K562 (cell line): Measurements from ENCODE around the gene ST6GALNAC2. TPM values are rescaled to one million over a fixed set of nuclear protein-coding genes. Genes with fewer than 3 reads are reported as not detected.

ENCODE experiments used
- ATAC-seq: fragments of 200-7000 bp; cut with Tn5 transposase; 3 replicates; pipeline ENCODE4 v1.9.1; 2020; ENCODE audit warnings: moderate library complexity
- BruUV-seq: library from RNA; stranded (reverse); fragments of 400-500 nt; replicated peaks from 2 replicates; lab custom pipeline; 2021; lab: Mats Ljungman, UMichigan
- CTCF ChIA-PET: fragments of 300-600 bp; formaldehyde crosslinking; extraction: SDS; loops from one replicate; lab custom pipeline; 2021; ENCODE audit warnings: low intra/inter-chr PET ratio; lab: Yijun Ruan, JAX
- POLR2A ChIA-PET: fragments of 300-600, 350-650 bp; sonication (Branson Sonifier 250); formaldehyde crosslinking; extraction: SDS; loops from one replicate; lab custom pipeline; 2021; ENCODE audit warnings: antibody characterized with exemption, inconsistent platforms; lab: Yijun Ruan, JAX
- DNase-seq, 4 experiments: peaks; one replicate each; pipeline versions ENCODE4 v3.0.0 to v3.0.0-alpha.2; 2011 to 2018; ENCODE audit warnings: low spot score in 3 of 4, mixed read lengths in 3 of 4; ENCODE audit errors: extremely low read depth in 1 of 4
- FAIRE-seq: peaks from 2 replicates; lab custom pipeline; 2011; peaks lifted over from hg19 to GRCh38; lab: Jason Lieb, UNC
- H2AFZ ChIP-seq: 2 replicates; pipeline ENCODE4 v1.6.0; 2011; ENCODE audit warnings: low read depth, low read length, control low read depth, inconsistent platforms
- H3K27ac ChIP-seq: fragments of 200-600 bp; 3 replicates; pipeline ENCODE4 v1.8.0; 2011; ENCODE audit warnings: low read depth, mild to moderate bottlenecking, control low read depth, inconsistent platforms, low read length, moderate library complexity, mixed read lengths; ENCODE audit errors: extremely low read depth
- H3K27me3 ChIP-seq, 2 experiments: fragments of 300-600 bp in 1 of 2; 2 replicates in 1 of 2; 3 replicates in 1 of 2; pipeline versions ENCODE4 v1.6.0 to v1.8.0; 2011; ENCODE audit warnings: inconsistent platforms in 2 of 2, low read length in 2 of 2, mild to moderate bottlenecking in 1 of 2, mixed read lengths in 1 of 2, moderate library complexity in 1 of 2; ENCODE audit not compliant: control insufficient read depth in 2 of 2, insufficient read depth in 2 of 2
- H3K36me3 ChIP-seq: fragments of 300-600 bp; 3 replicates; pipeline ENCODE4 v1.8.0; 2011; ENCODE audit warnings: mild to moderate bottlenecking, low read length, inconsistent platforms; ENCODE audit not compliant: control insufficient read depth, insufficient read depth
- H3K4me1 ChIP-seq, 2 experiments: fragments of 200-600 bp in 1 of 2; replicated peaks in 1 of 2; 2 replicates in 1 of 2; 3 replicates in 1 of 2; pipeline versions ENCODE4 v1.5.1 to v1.8.0; 2011; ENCODE audit warnings: inconsistent platforms in 2 of 2, low read length in 2 of 2, mild to moderate bottlenecking in 1 of 2, mixed read lengths in 1 of 2, moderate library complexity in 1 of 2; ENCODE audit not compliant: control insufficient read depth in 2 of 2, insufficient read depth in 2 of 2
- H3K4me2 ChIP-seq: 2 replicates; pipeline ENCODE4 v1.6.1; 2011; ENCODE audit warnings: low read length, control low read depth, inconsistent platforms, mixed read lengths; ENCODE audit not compliant: insufficient read depth
- H3K4me3 ChIP-seq: fragments of 200-600 bp; sonication (generic), shearing (Covaris generic); 2 replicates; pipeline ENCODE4 v1.5.1; 2016; ENCODE audit warnings: control low read depth, inconsistent platforms
- H3K79me2 ChIP-seq: fragments of 200-600 bp; 3 replicates; pipeline ENCODE4 v1.8.0; 2011; ENCODE audit warnings: low read length, inconsistent platforms; ENCODE audit not compliant: control insufficient read depth, insufficient read depth
- H3K9ac ChIP-seq, 2 experiments: 2 replicates each; pipeline versions ENCODE4 v1.6.0 to v1.6.1; 2011; ENCODE audit warnings: low read depth in 2 of 2, low read length in 2 of 2, control low read depth in 1 of 2, inconsistent platforms in 1 of 2, mild to moderate bottlenecking in 1 of 2, mixed read lengths in 1 of 2; ENCODE audit not compliant: insufficient read depth in 1 of 2
- H3K9me1 ChIP-seq: one replicate; pipeline ENCODE4 v1.6.0; 2011; ENCODE audit warnings: inconsistent platforms, mild to moderate bottlenecking, low read length, moderate library complexity; ENCODE audit not compliant: control insufficient read depth, insufficient read depth
- H3K9me3 ChIP-seq: replicated peaks from 2 replicates; pipeline ENCODE4 v1.5.1; 2011; ENCODE audit warnings: low read depth, low read length, inconsistent platforms; ENCODE audit not compliant: control insufficient read depth, insufficient read depth
- H4K20me1 ChIP-seq: replicated peaks from 2 replicates; pipeline ENCODE4 v1.6.1; 2011; ENCODE audit warnings: low read length, inconsistent platforms, mixed read lengths; ENCODE audit not compliant: control insufficient read depth, insufficient read depth
- ADNP ChIP-seq: fragments of 200-800 bp; sonication (Bioruptor generic); IDR thresholded peaks from 2 replicates; pipeline ENCODE4 v1.6.1; 2016; ENCODE audit warnings: missing genetic modification characterization, missing compliant biosample characterization
- BHLHE40 ChIP-seq: IDR thresholded peaks from 2 replicates; pipeline ENCODE4 v1.6.1; 2011; ENCODE audit warnings: low read length, improper control_type of control experiment
- HDAC2 ChIP-seq: fragments of 450-650 bp; IDR thresholded peaks from 2 replicates; pipeline ENCODE4 v1.6.1; 2016; ENCODE audit warnings: mild to moderate bottlenecking
- PKNOX1 ChIP-seq: fragments of 450-650 bp; IDR thresholded peaks from 2 replicates; pipeline ENCODE4 v1.6.1; 2016
- RNF219 ChIP-seq: fragments of 250-450 bp; sonication (Bioruptor Pico); IDR thresholded peaks from 2 replicates; pipeline ENCODE4 v1.5.0; 2022; ENCODE audit warnings: mild to moderate bottlenecking
- SMAD1 ChIP-seq: fragments of 150-350 bp; IDR thresholded peaks from 2 replicates; pipeline ENCODE4 v1.6.1; 2014; ENCODE audit warnings: low read length, low read depth; ENCODE audit not compliant: partially characterized antibody
- TRIM28 ChIP-seq: fragments of 450-650 bp; IDR thresholded peaks from 2 replicates; pipeline ENCODE4 v1.6.1; 2017
- ZBTB12 ChIP-seq: fragments of 250-450 bp; sonication (Bioruptor Pico); IDR thresholded peaks from 2 replicates; pipeline ENCODE4 v1.4.0; 2020
- ZNF347 ChIP-seq: fragments of 450-650 bp; formaldehyde crosslinking; IDR thresholded peaks from 2 replicates; pipeline ENCODE4 v1.4.0; 2020; ENCODE audit warnings: low read depth, mild to moderate bottlenecking, moderate library complexity
- WGBS: fragments of 100-300 bp; shearing (Covaris generic); methylation state at CpG from one replicate; pipeline ENCODE4 v1.1.6; 2016; ENCODE audit warnings: low coverage, mixed read lengths; ENCODE audit not compliant: insufficient coverage; ENCODE audit errors: missing lambda C conversion rate; 5-methylcytosine and 5-hydroxymethylcytosine counted together
- in situ Hi-C: fragments of 300-500 bp; cut with MboI; formaldehyde crosslinking; loops from 4 replicates; pipeline ENCODE4 v1.15.0; 2018; ENCODE audit warnings: inconsistent platforms, mixed read lengths
- intact Hi-C: fragments of 100-400 bp; cut with micrococcal nuclease; formaldehyde crosslinking; loops from 2 replicates; pipeline ENCODE4 v1.14.2; 2022
- polyA plus RNA-seq, 8 experiments: library from polyadenylated mRNA; depleted of rRNA in 4 of 8; stranded (reverse) in 5 of 8; unstranded in 3 of 8; fragments of >200 nt; fragmentation: Nextera tagmentation in 2 of 8; fragmentation: Illumina TruSeq in 1 of 8; extraction: Ambion mirVana in 2 of 8; extraction: Trizol in 1 of 8; gene quantifications; 2 replicates each; pipeline versions ENCODE4 v1.2.1 to v1.2.3, GENCODE V29; 2011 to 2014; ENCODE audit warnings: inconsistent platforms in 1 of 8, missing spikeins in 1 of 8
- total RNA-seq, 7 experiments: library from RNA; depleted of rRNA in 6 of 7; stranded (reverse); fragments of >200 nt in 6 of 7; fragmentation: Illumina TruSeq in 2 of 7; extraction: Trizol in 2 of 7; gene quantifications; 2 replicates each; pipeline versions ENCODE4 v1.2.1 to v1.2.3, GENCODE V29; 2011 to 2021; ENCODE audit warnings: low replicate concordance in 1 of 7
- TF ChIP-seq, protein P1 (sequence below): fragments of 250-450 bp; sonication (Bioruptor Pico); IDR thresholded peaks from 2 replicates; pipeline ENCODE4 v1.4.0; 2020
- TF ChIP-seq, protein P2 (sequence below): fragments of 450-650 bp; IDR thresholded peaks from 2 replicates; pipeline ENCODE4 v1.7.0; 2016; ENCODE audit warnings: borderline replicate concordance

ST6GALNAC2 gene
- total and polyA plus RNA-seq, 9 of the 15 experiments (the other 6 are each of a cell fraction or from before 2014, with no cell fraction given), result 0.18 TPM; not detected in 8

DNA sequence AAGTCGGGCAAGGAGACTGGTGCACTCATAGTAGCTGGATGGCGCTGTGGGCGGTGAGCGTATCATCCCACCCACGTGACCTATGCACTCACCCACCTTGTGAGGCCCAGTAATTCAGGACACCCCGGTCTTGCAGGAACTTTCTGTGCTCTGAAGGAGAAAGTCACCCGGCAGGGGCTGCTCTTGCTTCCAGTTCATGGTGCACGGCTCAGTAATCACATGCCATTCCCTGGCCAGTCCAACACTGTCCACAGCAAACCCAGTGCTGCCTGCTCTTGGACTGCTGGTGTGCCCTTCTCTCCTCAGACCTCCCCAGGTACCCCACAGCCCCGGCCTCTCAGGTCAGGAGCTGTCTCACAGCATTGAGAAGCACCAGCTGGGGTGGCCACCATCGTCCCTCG lies 68.0 kb downstream of the ST6GALNAC2 start:
- DNase-seq (no peak), ATAC-seq (peak; percentile 22; the same call in 2 of the 3 replicates), FAIRE-seq (no peak)
- no peak overlapping the region; a peak in 1 of 4 replicates for H3K9ac ChIP-seq
- intact Hi-C loops, result no loop called here
- WGBS, result 69% methylated on average over 11 of the region's 11 CpGs
- ChIA-PET POLR2A (interaction anchor here (0.7 to 0.9 kb wide), 3 partner anchors 10 to 1493 kb away, joined by 3 read pairs; no protein-coding TSS in a partner anchor), CTCF (interaction anchor here (1.3 kb wide), 1 partner anchor 30 kb away, joined by 3 read pairs; no protein-coding TSS in a partner anchor)
- H3K9me3 ChIP-seq, result no peaks in the 10 kb centered on the region
- no peak overlapping the region for H3K4me2 ChIP-seq
- H3K4me3 ChIP-seq, result no peak overlapping the region
- no peaks in the 10 kb centered on the region for H3K27me3 ChIP-seq
- H3K4me1 ChIP-seq, result peaks cover 9 to 14% of the 10 kb centered on the region in 2 experiments; a peak in 4 of 5 replicates
- H3K9me1 ChIP-seq, result no peaks in the 10 kb centered on the region
- TF ChIP-seq PKNOX1 (no peak), RNF219 (CRISPR knock-in tag) (no peak), HDAC2 (no peak), ZBTB12 (CRISPR knock-in tag) (no peak), BHLHE40 (no peak), SMAD1 (no peak), ZNF347 (no peak), TRIM28 (no peak), ADNP (tag) (no peak)
- TF ChIP-seq, protein P1, sequence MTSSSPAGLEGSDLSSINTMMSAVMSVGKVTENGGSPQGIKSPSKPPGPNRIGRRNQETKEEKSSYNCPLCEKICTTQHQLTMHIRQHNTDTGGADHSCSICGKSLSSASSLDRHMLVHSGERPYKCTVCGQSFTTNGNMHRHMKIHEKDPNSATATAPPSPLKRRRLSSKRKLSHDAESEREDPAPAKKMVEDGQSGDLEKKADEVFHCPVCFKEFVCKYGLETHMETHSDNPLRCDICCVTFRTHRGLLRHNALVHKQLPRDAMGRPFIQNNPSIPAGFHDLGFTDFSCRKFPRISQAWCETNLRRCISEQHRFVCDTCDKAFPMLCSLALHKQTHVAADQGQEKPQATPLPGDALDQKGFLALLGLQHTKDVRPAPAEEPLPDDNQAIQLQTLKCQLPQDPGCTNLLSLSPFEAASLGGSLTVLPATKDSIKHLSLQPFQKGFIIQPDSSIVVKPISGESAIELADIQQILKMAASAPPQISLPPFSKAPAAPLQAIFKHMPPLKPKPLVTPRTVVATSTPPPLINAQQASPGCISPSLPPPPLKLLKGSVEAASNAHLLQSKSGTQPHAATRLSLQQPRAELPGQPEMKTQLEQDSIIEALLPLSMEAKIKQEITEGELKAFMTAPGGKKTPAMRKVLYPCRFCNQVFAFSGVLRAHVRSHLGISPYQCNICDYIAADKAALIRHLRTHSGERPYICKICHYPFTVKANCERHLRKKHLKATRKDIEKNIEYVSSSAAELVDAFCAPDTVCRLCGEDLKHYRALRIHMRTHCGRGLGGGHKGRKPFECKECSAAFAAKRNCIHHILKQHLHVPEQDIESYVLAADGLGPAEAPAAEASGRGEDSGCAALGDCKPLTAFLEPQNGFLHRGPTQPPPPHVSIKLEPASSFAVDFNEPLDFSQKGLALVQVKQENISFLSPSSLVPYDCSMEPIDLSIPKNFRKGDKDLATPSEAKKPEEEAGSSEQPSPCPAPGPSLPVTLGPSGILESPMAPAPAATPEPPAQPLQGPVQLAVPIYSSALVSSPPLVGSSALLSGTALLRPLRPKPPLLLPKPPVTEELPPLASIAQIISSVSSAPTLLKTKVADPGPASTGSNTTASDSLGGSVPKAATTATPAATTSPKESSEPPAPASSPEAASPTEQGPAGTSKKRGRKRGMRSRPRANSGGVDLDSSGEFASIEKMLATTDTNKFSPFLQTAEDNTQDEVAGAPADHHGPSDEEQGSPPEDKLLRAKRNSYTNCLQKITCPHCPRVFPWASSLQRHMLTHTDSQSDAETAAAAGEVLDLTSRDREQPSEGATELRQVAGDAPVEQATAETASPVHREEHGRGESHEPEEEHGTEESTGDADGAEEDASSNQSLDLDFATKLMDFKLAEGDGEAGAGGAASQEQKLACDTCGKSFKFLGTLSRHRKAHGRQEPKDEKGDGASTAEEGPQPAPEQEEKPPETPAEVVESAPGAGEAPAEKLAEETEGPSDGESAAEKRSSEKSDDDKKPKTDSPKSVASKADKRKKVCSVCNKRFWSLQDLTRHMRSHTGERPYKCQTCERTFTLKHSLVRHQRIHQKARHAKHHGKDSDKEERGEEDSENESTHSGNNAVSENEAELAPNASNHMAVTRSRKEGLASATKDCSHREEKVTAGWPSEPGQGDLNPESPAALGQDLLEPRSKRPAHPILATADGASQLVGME, result no peak
- TF ChIP-seq, protein P2, sequence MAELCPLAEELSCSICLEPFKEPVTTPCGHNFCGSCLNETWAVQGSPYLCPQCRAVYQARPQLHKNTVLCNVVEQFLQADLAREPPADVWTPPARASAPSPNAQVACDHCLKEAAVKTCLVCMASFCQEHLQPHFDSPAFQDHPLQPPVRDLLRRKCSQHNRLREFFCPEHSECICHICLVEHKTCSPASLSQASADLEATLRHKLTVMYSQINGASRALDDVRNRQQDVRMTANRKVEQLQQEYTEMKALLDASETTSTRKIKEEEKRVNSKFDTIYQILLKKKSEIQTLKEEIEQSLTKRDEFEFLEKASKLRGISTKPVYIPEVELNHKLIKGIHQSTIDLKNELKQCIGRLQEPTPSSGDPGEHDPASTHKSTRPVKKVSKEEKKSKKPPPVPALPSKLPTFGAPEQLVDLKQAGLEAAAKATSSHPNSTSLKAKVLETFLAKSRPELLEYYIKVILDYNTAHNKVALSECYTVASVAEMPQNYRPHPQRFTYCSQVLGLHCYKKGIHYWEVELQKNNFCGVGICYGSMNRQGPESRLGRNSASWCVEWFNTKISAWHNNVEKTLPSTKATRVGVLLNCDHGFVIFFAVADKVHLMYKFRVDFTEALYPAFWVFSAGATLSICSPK, result no peak
- H4K20me1 ChIP-seq, result no peaks in the 10 kb centered on the region
- no peak overlapping the region for H2AFZ ChIP-seq
- H3K79me2 ChIP-seq, result no peaks in the 10 kb centered on the region
- no peaks in the 10 kb centered on the region for H3K36me3 ChIP-seq
- in situ Hi-C loops, result no loop called here
- BruUV-seq, result no TSS peak
- no peak overlapping the region for H3K27ac ChIP-seq
